Right hindlimb (tissue), 1 donor: ENCODE data around the gene RWDD3.

Experiments used
- DNase-seq: peaks from one replicate; pipeline ENCODE4 v3.0.0-alpha.2; 2018

The RWDD3 gene

GRCh38 chr1:95286479-95286878 is 52.5 kb downstream of the RWDD3 start:
- no peak for DNase-seq

- no peak for DNase-seq
Measured at GRCh38 chr1:95287081-95287480, 53.1 kb downstream of the RWDD3 start.

GRCh38 chr1:95287825-95288224 is 53.8 kb downstream of the RWDD3 start:
- DNase-seq, result no peak
